SK-N-SH (cell line): Measurements from ENCODE around the gene BCL11B.

Experiments used
- EP300 ChIP-seq, 2 experiments: IDR thresholded peaks; 2 replicates each; pipeline versions ENCODE4 v1.4.0 to v1.6.1; 2012; ENCODE audit warnings: borderline replicate concordance in 1 of 2, low read depth in 1 of 2, low read length in 1 of 2
- EZH2phosphoT487 ChIP-seq: fragments of 200-600 bp; sonication (generic); IDR thresholded peaks from 2 replicates; pipeline ENCODE4 v1.6.1; 2017; ENCODE audit warnings: low read depth, mixed run types, mild to moderate bottlenecking, antibody characterized with exemption, moderate library complexity, borderline replicate concordance
- GABPA ChIP-seq: IDR thresholded peaks from 2 replicates; pipeline ENCODE4 v1.4.0; 2012; ENCODE audit warnings: low read depth, mild to moderate bottlenecking
- JUND ChIP-seq: IDR thresholded peaks from 2 replicates; pipeline ENCODE4 v1.4.0; 2012
- POLR2AphosphoS5 ChIP-seq: IDR thresholded peaks from 2 replicates; pipeline ENCODE4 v1.6.1; 2012; ENCODE audit warnings: low read depth, low read length
- RCOR1 ChIP-seq: fragments of 150-350 bp; IDR thresholded peaks from 2 replicates; pipeline ENCODE4 v1.6.1; 2017; ENCODE audit warnings: antibody characterized with exemption, low read length
- RXRA ChIP-seq: IDR thresholded peaks from 2 replicates; pipeline ENCODE4 v1.4.0; 2012; ENCODE audit warnings: low read depth, mild to moderate bottlenecking, borderline replicate concordance
- TAF1 ChIP-seq: IDR thresholded peaks from 2 replicates; pipeline ENCODE4 v1.6.1; 2012; ENCODE audit warnings: low read depth, mild to moderate bottlenecking, low read length, moderate library complexity, borderline replicate concordance
- YY1 ChIP-seq: IDR thresholded peaks from 2 replicates; pipeline ENCODE4 v1.4.0; 2012; ENCODE audit warnings: low read depth, mild to moderate bottlenecking
- TF ChIP-seq, protein P1 (sequence below): fragments of 200-600 bp; sonication (generic); IDR thresholded peaks from 2 replicates; pipeline ENCODE4 v1.6.1; 2017; ENCODE audit warnings: antibody characterized with exemption, mild to moderate bottlenecking, moderate library complexity
- TF ChIP-seq, protein P2 (sequence below): IDR thresholded peaks from 2 replicates; pipeline ENCODE4 v1.4.0; 2012; ENCODE audit warnings: low read depth
- TF ChIP-seq, protein P3 (sequence below): fragments of 150-350 bp; IDR thresholded peaks from 2 replicates; pipeline ENCODE4 v1.6.1; 2017; ENCODE audit warnings: antibody characterized with exemption, low read length, low read depth, borderline replicate concordance
- TF ChIP-seq, protein P4 (sequence below): IDR thresholded peaks from 2 replicates; pipeline ENCODE4; 2012

DNA sequence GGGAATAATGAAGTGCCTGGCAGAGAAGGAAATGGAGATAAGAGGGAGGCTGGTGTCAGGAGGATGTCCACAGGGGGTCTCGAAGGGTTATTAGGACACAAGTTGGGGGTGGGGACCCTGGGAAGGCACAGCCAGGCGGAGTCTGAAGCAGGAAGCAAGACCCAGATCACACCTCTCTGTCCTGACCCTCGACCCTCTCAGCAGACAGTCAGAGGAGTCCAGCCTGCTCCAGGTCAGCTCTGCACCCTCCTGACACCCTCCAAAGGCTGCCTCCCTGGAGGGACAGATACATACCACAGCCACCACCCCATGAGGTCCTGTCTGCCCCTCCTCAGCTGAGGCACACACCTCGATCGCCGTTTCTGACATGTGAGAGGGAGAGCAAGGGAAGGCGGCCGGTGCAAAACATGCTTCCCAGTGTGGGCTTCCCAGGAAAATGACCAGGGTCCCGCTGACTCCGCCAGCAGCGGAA, 9.0 kb downstream of the BCL11B start:
- no peak for TF ChIP-seq JUND
- TF ChIP-seq TAF1: no peak
- no peak for TF ChIP-seq POLR2AphosphoS5
- TF ChIP-seq EP300 (IDR thresholded peaks at IDR 0.05; ENCODE audit: borderline replicate concordance in 1 of 2, low read depth in 1 of 2, low read length in 1 of 2): no peak
- TF ChIP-seq, protein P1, sequence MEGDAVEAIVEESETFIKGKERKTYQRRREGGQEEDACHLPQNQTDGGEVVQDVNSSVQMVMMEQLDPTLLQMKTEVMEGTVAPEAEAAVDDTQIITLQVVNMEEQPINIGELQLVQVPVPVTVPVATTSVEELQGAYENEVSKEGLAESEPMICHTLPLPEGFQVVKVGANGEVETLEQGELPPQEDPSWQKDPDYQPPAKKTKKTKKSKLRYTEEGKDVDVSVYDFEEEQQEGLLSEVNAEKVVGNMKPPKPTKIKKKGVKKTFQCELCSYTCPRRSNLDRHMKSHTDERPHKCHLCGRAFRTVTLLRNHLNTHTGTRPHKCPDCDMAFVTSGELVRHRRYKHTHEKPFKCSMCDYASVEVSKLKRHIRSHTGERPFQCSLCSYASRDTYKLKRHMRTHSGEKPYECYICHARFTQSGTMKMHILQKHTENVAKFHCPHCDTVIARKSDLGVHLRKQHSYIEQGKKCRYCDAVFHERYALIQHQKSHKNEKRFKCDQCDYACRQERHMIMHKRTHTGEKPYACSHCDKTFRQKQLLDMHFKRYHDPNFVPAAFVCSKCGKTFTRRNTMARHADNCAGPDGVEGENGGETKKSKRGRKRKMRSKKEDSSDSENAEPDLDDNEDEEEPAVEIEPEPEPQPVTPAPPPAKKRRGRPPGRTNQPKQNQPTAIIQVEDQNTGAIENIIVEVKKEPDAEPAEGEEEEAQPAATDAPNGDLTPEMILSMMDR: no peak
- TF ChIP-seq RXRA: no peak
- TF ChIP-seq EZH2phosphoT487: no peak
- no peak for TF ChIP-seq RCOR1
- TF ChIP-seq, protein P2, sequence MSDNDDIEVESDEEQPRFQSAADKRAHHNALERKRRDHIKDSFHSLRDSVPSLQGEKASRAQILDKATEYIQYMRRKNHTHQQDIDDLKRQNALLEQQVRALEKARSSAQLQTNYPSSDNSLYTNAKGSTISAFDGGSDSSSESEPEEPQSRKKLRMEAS: no peak
- TF ChIP-seq, protein P3, sequence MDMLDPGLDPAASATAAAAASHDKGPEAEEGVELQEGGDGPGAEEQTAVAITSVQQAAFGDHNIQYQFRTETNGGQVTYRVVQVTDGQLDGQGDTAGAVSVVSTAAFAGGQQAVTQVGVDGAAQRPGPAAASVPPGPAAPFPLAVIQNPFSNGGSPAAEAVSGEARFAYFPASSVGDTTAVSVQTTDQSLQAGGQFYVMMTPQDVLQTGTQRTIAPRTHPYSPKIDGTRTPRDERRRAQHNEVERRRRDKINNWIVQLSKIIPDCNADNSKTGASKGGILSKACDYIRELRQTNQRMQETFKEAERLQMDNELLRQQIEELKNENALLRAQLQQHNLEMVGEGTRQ: no peak
- TF ChIP-seq, protein P4, sequence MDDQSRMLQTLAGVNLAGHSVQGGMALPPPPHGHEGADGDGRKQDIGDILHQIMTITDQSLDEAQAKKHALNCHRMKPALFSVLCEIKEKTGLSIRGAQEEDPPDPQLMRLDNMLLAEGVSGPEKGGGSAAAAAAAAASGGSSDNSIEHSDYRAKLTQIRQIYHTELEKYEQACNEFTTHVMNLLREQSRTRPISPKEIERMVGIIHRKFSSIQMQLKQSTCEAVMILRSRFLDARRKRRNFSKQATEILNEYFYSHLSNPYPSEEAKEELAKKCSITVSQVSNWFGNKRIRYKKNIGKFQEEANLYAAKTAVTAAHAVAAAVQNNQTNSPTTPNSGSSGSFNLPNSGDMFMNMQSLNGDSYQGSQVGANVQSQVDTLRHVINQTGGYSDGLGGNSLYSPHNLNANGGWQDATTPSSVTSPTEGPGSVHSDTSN: no peak
- no peak for TF ChIP-seq GABPA
- no peak for TF ChIP-seq YY1
